HepG2 (cell line): ENCODE measurements around the gene CHRNA7. TPM values are rescaled to one million over a fixed set of nuclear protein-coding genes. Genes with fewer than 3 reads are reported as not detected.

Experiments used
- ATAC-seq: fragments of 200-7000 bp; cut with Tn5 transposase; 3 replicates; pipeline ENCODE4 v1.9.1; 2020; ENCODE audit warnings: mild to moderate bottlenecking, moderate library complexity
- BruUV-seq: library from RNA; stranded (reverse); fragments of 400-500 nt; replicated peaks from 2 replicates; lab custom pipeline; 2021; lab: Mats Ljungman, UMichigan
- CTCF ChIA-PET: fragments of 300-600 bp; formaldehyde crosslinking; extraction: SDS; loops from one replicate; lab custom pipeline; 2021; ENCODE audit warnings: low total read pairs, inconsistent platforms, low intra/inter-chr PET ratio; lab: Yijun Ruan, JAX
- POLR2A ChIA-PET: fragments of 350-600 bp; sonication (Branson Sonifier 250); formaldehyde crosslinking; loops from one replicate; lab custom pipeline; 2020; ENCODE audit warnings: antibody characterized with exemption, inconsistent platforms; lab: Yijun Ruan, JAX
- DNase-seq: peaks from one replicate; pipeline ENCODE4 v3.0.0-alpha.2; 2015; ENCODE audit warnings: low spot score
- FAIRE-seq: peaks from 3 replicates; lab custom pipeline; 2011; peaks lifted over from hg19 to GRCh38; lab: Jason Lieb, UNC
- H2AFZ ChIP-seq: one replicate; pipeline ENCODE4 v1.6.1; 2011; ENCODE audit warnings: low read length, inconsistent platforms
- H3K27ac ChIP-seq: fragments of 300-600 bp; 3 replicates; pipeline ENCODE4 v1.8.0; 2011; ENCODE audit warnings: mixed run types, mild to moderate bottlenecking, mixed read lengths, low read length, inconsistent platforms; ENCODE audit not compliant: insufficient read depth; ENCODE audit errors: extremely low read length
- H3K27me3 ChIP-seq, 2 experiments: fragments of 200-600 bp in 1 of 2; 2 replicates in 1 of 2; 3 replicates in 1 of 2; pipeline versions ENCODE4 v1.6.0 to v1.8.0; 2011; ENCODE audit warnings: low read length in 2 of 2, mild to moderate bottlenecking in 2 of 2, moderate library complexity in 2 of 2, inconsistent platforms in 1 of 2; ENCODE audit not compliant: insufficient read depth in 2 of 2, control insufficient read depth in 1 of 2
- H3K36me3 ChIP-seq, 2 experiments: fragments of 200-600 bp in 1 of 2; replicated peaks in 1 of 2; 2 replicates in 1 of 2; 3 replicates in 1 of 2; pipeline versions ENCODE4 v1.5.1 to v1.8.0; 2011; ENCODE audit warnings: low read length in 2 of 2, inconsistent platforms in 1 of 2; ENCODE audit not compliant: insufficient read depth in 2 of 2, control insufficient read depth in 1 of 2
- H3K4me1 ChIP-seq: 2 replicates; pipeline ENCODE4 v1.5.1; 2012; ENCODE audit warnings: low read length, inconsistent platforms; ENCODE audit not compliant: insufficient read depth
- H3K4me2 ChIP-seq: 2 replicates; pipeline ENCODE4 v1.6.0; 2011; ENCODE audit warnings: low read depth, low read length, inconsistent platforms
- H3K4me3 ChIP-seq, 3 experiments: fragments of 200-600 bp in 1 of 3; sonication (generic), shearing (Covaris generic) in 1 of 3; replicated peaks in 1 of 3; 2 replicates each; pipeline ENCODE4 v1.5.1; 2011 to 2016; ENCODE audit warnings: low read length in 3 of 3, inconsistent platforms in 2 of 3, low read depth in 2 of 3, mild to moderate bottlenecking in 2 of 3, control low read depth in 1 of 3, mixed read lengths in 1 of 3; ENCODE audit not compliant: insufficient read depth in 1 of 3
- H3K79me2 ChIP-seq: one replicate; pipeline ENCODE4 v1.6.1; 2011; ENCODE audit warnings: low read length, inconsistent platforms; ENCODE audit not compliant: insufficient read depth
- H3K9ac ChIP-seq: 2 replicates; pipeline ENCODE4 v1.6.0; 2011; ENCODE audit warnings: mild to moderate bottlenecking, low read depth, low read length, inconsistent platforms; ENCODE audit not compliant: insufficient read depth
- H3K9me3 ChIP-seq: 2 replicates; pipeline ENCODE4 v1.5.1; 2012; ENCODE audit warnings: mild to moderate bottlenecking, low read length
- H4K20me1 ChIP-seq: 2 replicates; pipeline ENCODE4 v1.6.0; 2011; ENCODE audit warnings: inconsistent platforms, mild to moderate bottlenecking, low read length, moderate library complexity; ENCODE audit not compliant: insufficient read depth
- CREM ChIP-seq, 2 experiments: sonication (generic) in 1 of 2; formaldehyde crosslinking in 1 of 2; IDR thresholded peaks; 2 replicates each; pipeline versions ENCODE4 v1.4.0 to v1.6.1; 2016 to 2020; ENCODE audit warnings: antibody characterized with exemption in 1 of 2, mild to moderate bottlenecking in 1 of 2, missing genetic modification reagents in 1 of 2
- FOXK2 ChIP-seq: fragments of 450-650 bp; IDR thresholded peaks from 2 replicates; pipeline ENCODE4 v1.6.1; 2016
- HDAC2 ChIP-seq: sonication (generic); formaldehyde crosslinking; IDR thresholded peaks from 2 replicates; pipeline ENCODE4 v1.4.0; 2020; ENCODE audit warnings: missing genetic modification reagents
- HNRNPLL ChIP-seq: fragments of 200-400 bp; formaldehyde crosslinking; IDR thresholded peaks from 2 replicates; pipeline ENCODE4 v1.6.1; 2017; ENCODE audit warnings: mild to moderate bottlenecking, low read depth, low read length; ENCODE audit not compliant: poor library complexity, severe bottlenecking
- HOXD1 ChIP-seq: sonication (generic); formaldehyde crosslinking; IDR thresholded peaks from 2 replicates; pipeline ENCODE4 v1.5.0; 2020; ENCODE audit warnings: missing genetic modification reagents
- KMT2A ChIP-seq: sonication (generic); formaldehyde crosslinking; IDR thresholded peaks from 2 replicates; pipeline ENCODE4 v1.4.0; 2020; ENCODE audit warnings: missing genetic modification reagents
- NR3C1 ChIP-seq: sonication (generic); formaldehyde crosslinking; IDR thresholded peaks from 2 replicates; pipeline ENCODE4 v1.4.0; 2020; ENCODE audit warnings: missing genetic modification reagents
- SMAD1 ChIP-seq: sonication (generic); formaldehyde crosslinking; IDR thresholded peaks from 2 replicates; pipeline ENCODE4 v1.4.0; 2020; ENCODE audit warnings: missing genetic modification reagents, low read depth, mild to moderate bottlenecking, borderline replicate concordance
- SP140L ChIP-seq: sonication (generic); formaldehyde crosslinking; IDR thresholded peaks from 2 replicates; pipeline ENCODE4 v1.4.0; 2020; ENCODE audit warnings: missing genetic modification reagents, borderline replicate concordance
- ZFY ChIP-seq: sonication (generic); formaldehyde crosslinking; IDR thresholded peaks from 2 replicates; pipeline ENCODE4 v1.4.0; 2020; ENCODE audit warnings: missing genetic modification reagents
- ZNF629 ChIP-seq: sonication (generic); formaldehyde crosslinking; conservative IDR thresholded peaks from 2 replicates; pipeline ENCODE4 v1.5.0; 2020; ENCODE audit warnings: missing genetic modification reagents
- ZNF652 ChIP-seq: IDR thresholded peaks from 2 replicates; pipeline ENCODE4 v1.6.1; 2016; ENCODE audit warnings: low read depth, borderline replicate concordance
- WGBS: methylation state at CpG from one replicate; pipeline ENCODE4 v1.1.6; 2017; ENCODE audit warnings: low lambda C conversion rate; 5-methylcytosine and 5-hydroxymethylcytosine counted together
- in situ Hi-C: cut with HindIII; loops from 2 replicates; pipeline ENCODE4 v1.10.0; 2017; ENCODE audit warnings: low pct_unique_long_range_greater_than_20kb; ENCODE audit not compliant: extremely low pct_ligation_motif_present
- intact Hi-C: fragments of 100-400 bp; cut with micrococcal nuclease; formaldehyde crosslinking; loops from one replicate; pipeline ENCODE4 v1.10.0; 2022; ENCODE audit not compliant: unreplicated experiment
- polyA plus RNA-seq, 8 experiments: library from polyadenylated mRNA; depleted of rRNA in 3 of 8; stranded (reverse) in 7 of 8; unstranded in 1 of 8; fragments of >200 nt; fragmentation: Illumina TruSeq in 4 of 8; extraction: Trizol in 4 of 8; gene quantifications; 2 replicates each; pipeline versions ENCODE4 v1.2.1 to v1.2.3, GENCODE V29; 2011 to 2016; ENCODE audit warnings: low read depth in 4 of 8, missing spikeins in 1 of 8, mixed read lengths in 1 of 8; ENCODE audit not compliant: insufficient read depth in 1 of 8
- total RNA-seq, 5 experiments: library from RNA; depleted of rRNA; stranded (reverse); fragments of >200 nt; fragmentation: Illumina TruSeq; extraction: Trizol; gene quantifications; 2 replicates each; pipeline ENCODE4 v1.2.3, GENCODE V29; 2016; ENCODE audit warnings: low read depth in 1 of 5
- TF ChIP-seq, protein P1 (sequence below): sonication (generic); formaldehyde crosslinking; IDR thresholded peaks from 2 replicates; pipeline ENCODE4 v1.5.0; 2020; ENCODE audit warnings: mild to moderate bottlenecking, missing genetic modification reagents, borderline replicate concordance
- TF ChIP-seq, protein P2 (sequence below): sonication (generic); formaldehyde crosslinking; IDR thresholded peaks from 2 replicates; pipeline ENCODE4 v1.8.1; 2023; ENCODE audit warnings: mild to moderate bottlenecking, missing genetic modification reagents
- TF ChIP-seq, protein P3 (sequence below): sonication (generic); formaldehyde crosslinking; IDR thresholded peaks from 2 replicates; pipeline ENCODE4 v1.5.1; 2020; ENCODE audit warnings: missing genetic modification reagents, mild to moderate bottlenecking, borderline replicate concordance
- TF ChIP-seq, protein P4 (sequence below): sonication (generic); formaldehyde crosslinking; conservative IDR thresholded peaks from 2 replicates; pipeline ENCODE4 v1.4.0; 2020; ENCODE audit warnings: missing genetic modification reagents

CHRNA7 gene
- total and polyA plus RNA-seq, 2 of the 13 experiments (the other 11 are each of a cell fraction or from before 2014, with no cell fraction given): 1.3 to 1.4 TPM

DNA sequence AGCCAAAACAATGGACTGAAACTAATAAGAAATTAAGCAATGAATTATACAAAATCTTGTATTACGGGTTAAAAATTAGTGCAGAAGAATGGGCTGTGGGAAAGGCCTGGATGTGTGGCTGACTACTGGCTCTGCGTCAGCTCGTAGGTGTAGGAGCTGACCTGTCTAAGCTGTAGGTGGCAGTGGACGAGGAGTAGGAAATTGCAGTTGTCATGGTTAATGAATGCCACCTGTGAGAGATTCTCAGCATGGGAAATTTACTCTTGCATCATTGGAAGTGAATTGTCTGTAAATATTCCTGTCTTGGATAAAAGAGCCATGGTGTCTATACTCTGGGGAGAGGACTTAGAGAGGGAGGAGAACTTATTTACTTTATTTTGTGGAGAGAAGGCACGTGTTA, 23.4 kb downstream of the CHRNA7 start:
- intact Hi-C loops (no loop called here), in situ Hi-C loops (no loop called here)
- POLR2A ChIA-PET: no interaction called here
- Histone ChIP-seq H3K4me3 (no peak overlapping the region), H3K4me2 (no peak overlapping the region), H2AFZ (no peak overlapping the region), H3K27me3 (no peaks in the 10 kb centered on the region), H3K27ac (no peak overlapping the region), H3K9me3 (no peaks in the 10 kb centered on the region), H3K79me2 (no peaks in the 10 kb centered on the region), H4K20me1 (no peaks in the 10 kb centered on the region), H3K36me3 (no peaks in the 10 kb centered on the region), H3K4me1 (no peaks in the 10 kb centered on the region), H3K9ac (no peak overlapping the region)
- WGBS: 4% methylated on average over 5 of the region's 5 CpGs
- FAIRE-seq (no peak), ATAC-seq (no peak), DNase-seq (no peak)
- CTCF ChIA-PET: no interaction called here
- BruUV-seq: no TSS peak
- TF ChIP-seq ZNF629 (CRISPR knock-in tag) (no peak), ZNF652 (CRISPR knock-in tag) (no peak), CREM (IDR thresholded peaks at IDR 0.05) (no peak), CREM (CRISPR knock-in tag; IDR thresholded peaks at IDR 0.05) (no peak), KMT2A (CRISPR knock-in tag) (no peak), HDAC2 (CRISPR knock-in tag) (no peak), SMAD1 (CRISPR knock-in tag) (no peak), HOXD1 (no peak), SP140L (CRISPR knock-in tag) (no peak), FOXK2 (no peak), ZFY (no peak), NR3C1 (CRISPR knock-in tag) (no peak), HNRNPLL (no peak)
- TF ChIP-seq, protein P1, sequence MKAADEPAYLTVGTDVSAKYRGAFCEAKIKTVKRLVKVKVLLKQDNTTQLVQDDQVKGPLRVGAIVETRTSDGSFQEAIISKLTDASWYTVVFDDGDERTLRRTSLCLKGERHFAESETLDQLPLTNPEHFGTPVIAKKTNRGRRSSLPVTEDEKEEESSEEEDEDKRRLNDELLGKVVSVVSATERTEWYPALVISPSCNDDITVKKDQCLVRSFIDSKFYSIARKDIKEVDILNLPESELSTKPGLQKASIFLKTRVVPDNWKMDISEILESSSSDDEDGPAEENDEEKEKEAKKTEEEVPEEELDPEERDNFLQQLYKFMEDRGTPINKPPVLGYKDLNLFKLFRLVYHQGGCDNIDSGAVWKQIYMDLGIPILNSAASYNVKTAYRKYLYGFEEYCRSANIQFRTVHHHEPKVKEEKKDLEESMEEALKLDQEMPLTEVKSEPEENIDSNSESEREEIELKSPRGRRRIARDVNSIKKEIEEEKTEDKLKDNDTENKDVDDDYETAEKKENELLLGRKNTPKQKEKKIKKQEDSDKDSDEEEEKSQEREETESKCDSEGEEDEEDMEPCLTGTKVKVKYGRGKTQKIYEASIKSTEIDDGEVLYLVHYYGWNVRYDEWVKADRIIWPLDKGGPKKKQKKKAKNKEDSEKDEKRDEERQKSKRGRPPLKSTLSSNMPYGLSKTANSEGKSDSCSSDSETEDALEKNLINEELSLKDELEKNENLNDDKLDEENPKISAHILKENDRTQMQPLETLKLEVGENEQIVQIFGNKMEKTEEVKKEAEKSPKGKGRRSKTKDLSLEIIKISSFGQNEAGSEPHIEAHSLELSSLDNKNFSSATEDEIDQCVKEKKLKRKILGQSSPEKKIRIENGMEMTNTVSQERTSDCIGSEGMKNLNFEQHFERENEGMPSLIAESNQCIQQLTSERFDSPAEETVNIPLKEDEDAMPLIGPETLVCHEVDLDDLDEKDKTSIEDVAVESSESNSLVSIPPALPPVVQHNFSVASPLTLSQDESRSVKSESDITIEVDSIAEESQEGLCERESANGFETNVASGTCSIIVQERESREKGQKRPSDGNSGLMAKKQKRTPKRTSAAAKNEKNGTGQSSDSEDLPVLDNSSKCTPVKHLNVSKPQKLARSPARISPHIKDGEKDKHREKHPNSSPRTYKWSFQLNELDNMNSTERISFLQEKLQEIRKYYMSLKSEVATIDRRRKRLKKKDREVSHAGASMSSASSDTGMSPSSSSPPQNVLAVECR (CRISPR knock-in tag): no peak
- TF ChIP-seq, protein P2, sequence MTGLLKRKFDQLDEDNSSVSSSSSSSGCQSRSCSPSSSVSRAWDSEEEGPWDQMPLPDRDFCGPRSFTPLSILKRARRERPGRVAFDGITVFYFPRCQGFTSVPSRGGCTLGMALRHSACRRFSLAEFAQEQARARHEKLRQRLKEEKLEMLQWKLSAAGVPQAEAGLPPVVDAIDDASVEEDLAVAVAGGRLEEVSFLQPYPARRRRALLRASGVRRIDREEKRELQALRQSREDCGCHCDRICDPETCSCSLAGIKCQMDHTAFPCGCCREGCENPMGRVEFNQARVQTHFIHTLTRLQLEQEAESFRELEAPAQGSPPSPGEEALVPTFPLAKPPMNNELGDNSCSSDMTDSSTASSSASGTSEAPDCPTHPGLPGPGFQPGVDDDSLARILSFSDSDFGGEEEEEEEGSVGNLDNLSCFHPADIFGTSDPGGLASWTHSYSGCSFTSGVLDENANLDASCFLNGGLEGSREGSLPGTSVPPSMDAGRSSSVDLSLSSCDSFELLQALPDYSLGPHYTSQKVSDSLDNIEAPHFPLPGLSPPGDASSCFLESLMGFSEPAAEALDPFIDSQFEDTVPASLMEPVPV: no peak
- TF ChIP-seq, protein P3, sequence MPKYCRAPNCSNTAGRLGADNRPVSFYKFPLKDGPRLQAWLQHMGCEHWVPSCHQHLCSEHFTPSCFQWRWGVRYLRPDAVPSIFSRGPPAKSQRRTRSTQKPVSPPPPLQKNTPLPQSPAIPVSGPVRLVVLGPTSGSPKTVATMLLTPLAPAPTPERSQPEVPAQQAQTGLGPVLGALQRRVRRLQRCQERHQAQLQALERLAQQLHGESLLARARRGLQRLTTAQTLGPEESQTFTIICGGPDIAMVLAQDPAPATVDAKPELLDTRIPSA (CRISPR knock-in tag): no peak
- TF ChIP-seq, protein P4, sequence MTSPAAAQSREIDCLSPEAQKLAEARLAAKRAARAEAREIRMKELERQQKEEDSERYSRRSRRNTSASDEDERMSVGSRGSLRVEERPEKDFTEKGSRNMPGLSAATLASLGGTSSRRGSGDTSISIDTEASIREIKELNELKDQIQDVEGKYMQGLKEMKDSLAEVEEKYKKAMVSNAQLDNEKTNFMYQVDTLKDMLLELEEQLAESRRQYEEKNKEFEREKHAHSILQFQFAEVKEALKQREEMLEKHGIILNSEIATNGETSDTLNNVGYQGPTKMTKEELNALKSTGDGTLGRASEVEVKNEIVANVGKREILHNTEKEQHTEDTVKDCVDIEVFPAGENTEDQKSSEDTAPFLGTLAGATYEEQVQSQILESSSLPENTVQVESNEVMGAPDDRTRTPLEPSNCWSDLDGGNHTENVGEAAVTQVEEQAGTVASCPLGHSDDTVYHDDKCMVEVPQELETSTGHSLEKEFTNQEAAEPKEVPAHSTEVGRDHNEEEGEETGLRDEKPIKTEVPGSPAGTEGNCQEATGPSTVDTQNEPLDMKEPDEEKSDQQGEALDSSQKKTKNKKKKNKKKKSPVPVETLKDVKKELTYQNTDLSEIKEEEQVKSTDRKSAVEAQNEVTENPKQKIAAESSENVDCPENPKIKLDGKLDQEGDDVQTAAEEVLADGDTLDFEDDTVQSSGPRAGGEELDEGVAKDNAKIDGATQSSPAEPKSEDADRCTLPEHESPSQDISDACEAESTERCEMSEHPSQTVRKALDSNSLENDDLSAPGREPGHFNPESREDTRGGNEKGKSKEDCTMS: no peak
